OCI-LY1 (cell line): ENCODE data around the gene ZSCAN25.

Source experiments
- CTCF ChIP-seq: fragments of 200-600 bp; sonication (generic), shearing (Covaris generic); IDR thresholded peaks from 2 replicates; pipeline ENCODE4 v1.5.1; 2017; ENCODE audit warnings: mild to moderate bottlenecking, antibody characterized with exemption, low read length, moderate library complexity, mixed read lengths
- EZH2 ChIP-seq: fragments of 200-600 bp; sonication (generic), shearing (Covaris generic); IDR thresholded peaks from 2 replicates; pipeline ENCODE4 v1.8.0; 2017; ENCODE audit warnings: borderline replicate concordance, mixed run types, mild to moderate bottlenecking, antibody characterized with exemption, low read length, moderate library complexity, mixed read lengths

DNA sequence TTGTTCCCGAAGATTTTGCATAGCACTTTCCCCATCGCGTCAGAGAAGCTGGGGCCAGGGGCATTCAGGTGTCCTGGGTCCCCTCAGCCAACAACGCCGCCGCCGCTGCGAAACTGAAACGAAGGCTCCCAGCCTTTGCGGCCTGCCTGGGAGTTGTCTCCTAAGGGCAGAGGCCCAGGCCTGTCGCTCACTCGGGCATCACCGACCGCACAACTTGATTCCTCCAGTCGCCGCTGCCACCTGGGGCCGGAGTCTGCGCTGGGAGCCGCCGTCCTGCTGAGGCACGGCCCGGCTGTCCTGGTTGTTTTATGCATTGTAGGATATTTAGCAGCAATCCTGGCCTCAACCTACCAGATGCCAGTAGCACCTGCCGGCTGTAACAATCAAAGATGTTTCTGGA lies 22.0 kb downstream of the ZSCAN25 start:
- TF ChIP-seq CTCF (no peak), EZH2 (no peak)
